Endothelial cell of umbilical vein (primary cell): Measurements from ENCODE around the gene ATP8A2.

ENCODE experiments used
- EZH2 ChIP-seq: IDR thresholded peaks from 2 replicates; pipeline ENCODE4 v1.6.1; 2012; ENCODE audit warnings: borderline replicate concordance, low read depth, mild to moderate bottlenecking, moderate library complexity, low read length, inconsistent platforms; ENCODE audit not compliant: severe bottlenecking
- JUN ChIP-seq: IDR thresholded peaks from 2 replicates; pipeline ENCODE4 v1.6.1; 2011; ENCODE audit warnings: borderline replicate concordance, low read depth; ENCODE audit not compliant: insufficient read length, insufficient read depth
- POLR2A ChIP-seq: IDR thresholded peaks from 2 replicates; pipeline ENCODE4 v1.6.1; 2012; ENCODE audit warnings: low read depth, mild to moderate bottlenecking, control low read depth, low read length
- TF ChIP-seq, protein P1 (sequence below), 2 donors: IDR thresholded peaks; 1 replicate in 1 of 2; 2 replicates in 1 of 2; pipeline ENCODE4 v1.5.1; 2011; ENCODE audit warnings: low read length in 2 of 2, mild to moderate bottlenecking in 2 of 2, moderate library complexity in 2 of 2, control low read depth in 1 of 2, inconsistent platforms in 1 of 2, low read depth in 1 of 2; ENCODE audit not compliant: insufficient read depth in 1 of 2; ENCODE audit errors: extremely low read depth in 1 of 2

DNA sequence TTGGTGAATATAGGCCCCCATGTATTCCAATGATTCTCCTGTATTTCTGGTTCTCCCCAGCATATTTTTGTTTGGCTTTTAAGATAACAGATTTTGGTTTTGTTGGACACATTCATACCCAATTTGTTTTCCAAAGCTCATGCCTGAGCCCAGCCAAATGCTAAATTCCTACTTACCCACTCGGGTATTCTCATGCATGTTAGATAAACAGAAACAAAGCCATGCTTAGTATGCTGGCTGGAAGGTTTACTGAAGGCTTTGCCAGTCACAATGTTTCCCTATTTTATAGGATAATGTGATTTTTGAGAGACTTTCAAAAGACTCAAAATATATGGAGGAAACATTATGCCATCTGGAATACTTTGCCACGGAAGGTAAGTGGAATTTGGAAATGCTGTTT lies 206.8 kb downstream of the ATP8A2 start:
- no peak for TF ChIP-seq POLR2A
- TF ChIP-seq, protein P1, sequence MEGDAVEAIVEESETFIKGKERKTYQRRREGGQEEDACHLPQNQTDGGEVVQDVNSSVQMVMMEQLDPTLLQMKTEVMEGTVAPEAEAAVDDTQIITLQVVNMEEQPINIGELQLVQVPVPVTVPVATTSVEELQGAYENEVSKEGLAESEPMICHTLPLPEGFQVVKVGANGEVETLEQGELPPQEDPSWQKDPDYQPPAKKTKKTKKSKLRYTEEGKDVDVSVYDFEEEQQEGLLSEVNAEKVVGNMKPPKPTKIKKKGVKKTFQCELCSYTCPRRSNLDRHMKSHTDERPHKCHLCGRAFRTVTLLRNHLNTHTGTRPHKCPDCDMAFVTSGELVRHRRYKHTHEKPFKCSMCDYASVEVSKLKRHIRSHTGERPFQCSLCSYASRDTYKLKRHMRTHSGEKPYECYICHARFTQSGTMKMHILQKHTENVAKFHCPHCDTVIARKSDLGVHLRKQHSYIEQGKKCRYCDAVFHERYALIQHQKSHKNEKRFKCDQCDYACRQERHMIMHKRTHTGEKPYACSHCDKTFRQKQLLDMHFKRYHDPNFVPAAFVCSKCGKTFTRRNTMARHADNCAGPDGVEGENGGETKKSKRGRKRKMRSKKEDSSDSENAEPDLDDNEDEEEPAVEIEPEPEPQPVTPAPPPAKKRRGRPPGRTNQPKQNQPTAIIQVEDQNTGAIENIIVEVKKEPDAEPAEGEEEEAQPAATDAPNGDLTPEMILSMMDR (IDR thresholded peaks at IDR 0.05; ENCODE audit: extremely low read depth in 1 of 2, insufficient read depth in 1 of 2, low read depth in 1 of 2, low read length in 2 of 2): no peak
- TF ChIP-seq EZH2: no peak
- no peak for TF ChIP-seq JUN
